ENCODE measurements around the gene TRPC6.
"Not testable (repeated sequence)": the region's sequence is repeated elsewhere in the genome, so short reads cannot be mapped to it uniquely, and the experiment has no call there.

TRPC6 gene

GRCh38 chr11:101464388-101464787 lies 119.4 kb downstream of the TRPC6 start:
- not testable (repeated sequence) for H3K4me3 ChIP-seq (ENCODE audit: low read depth, low read length); DNase-seq (ENCODE audit: low read depth)

- no peak overlapping the region for H3K4me3 ChIP-seq (ENCODE audit: low read depth, low read length)
- no peak for DNase-seq (ENCODE audit: low read depth)
Measured at GRCh38 chr11:101459020-101459419, 124.8 kb downstream of the TRPC6 start.

GRCh38 chr11:101458161-101458560 lies 125.6 kb downstream of the TRPC6 start:
- no peak overlapping the region for H3K4me3 ChIP-seq (ENCODE audit: low read depth, low read length)
- DNase-seq (ENCODE audit: low read depth) = no peak

- no peak for DNase-seq (ENCODE audit: low read depth)
- no peak overlapping the region for H3K4me3 ChIP-seq (ENCODE audit: low read depth, low read length)
Measured at GRCh38 chr11:101456812-101457211, 127.0 kb downstream of the TRPC6 start.

- no peak for DNase-seq (ENCODE audit: low read depth)
- no peak overlapping the region for H3K4me3 ChIP-seq (ENCODE audit: low read depth, low read length)
Measured at GRCh38 chr11:101453682-101454081, 130.1 kb downstream of the TRPC6 start.

- DNase-seq (ENCODE audit: low read depth) = no peak
- H3K4me3 ChIP-seq (ENCODE audit: low read depth, low read length) = no peak overlapping the region
Measured at GRCh38 chr11:101448881-101449442, 134.8 kb downstream of the TRPC6 start.

GRCh38 chr11:101446726-101447125 lies 137.1 kb downstream of the TRPC6 start:
- no peak overlapping the region for H3K4me3 ChIP-seq (ENCODE audit: low read depth, low read length)
- DNase-seq (ENCODE audit: low read depth) = no peak

GRCh38 chr11:101446238-101446637 lies 137.6 kb downstream of the TRPC6 start:
- H3K4me3 ChIP-seq (ENCODE audit: low read depth, low read length) = no peak overlapping the region
- no peak for DNase-seq (ENCODE audit: low read depth)

GRCh38 chr11:101445761-101446160 lies 138.0 kb downstream of the TRPC6 start:
- no peak overlapping the region for H3K4me3 ChIP-seq (ENCODE audit: low read depth, low read length)
- no peak for DNase-seq (ENCODE audit: low read depth)

- H3K4me3 ChIP-seq (ENCODE audit: low read depth, low read length) = no peak overlapping the region
- no peak for DNase-seq (ENCODE audit: low read depth)
Measured at GRCh38 chr11:101444851-101445250, 139.0 kb downstream of the TRPC6 start.

- H3K4me3 ChIP-seq (ENCODE audit: low read depth, low read length) = no peak overlapping the region
- no peak for DNase-seq (ENCODE audit: low read depth)
Measured at GRCh38 chr11:101444164-101444563, 139.6 kb downstream of the TRPC6 start.

- DNase-seq (ENCODE audit: low read depth) = no peak
- H3K4me3 ChIP-seq (ENCODE audit: low read depth, low read length) = no peak overlapping the region
Measured at GRCh38 chr11:101442936-101443521, 140.8 kb downstream of the TRPC6 start.

GRCh38 chr11:101442171-101442570 lies 141.6 kb downstream of the TRPC6 start:
- DNase-seq (ENCODE audit: low read depth) = peak; percentile 35
- H3K4me3 ChIP-seq (ENCODE audit: low read depth, low read length) = no peak overlapping the region

- no peak for DNase-seq (ENCODE audit: low read depth)
- no peak overlapping the region for H3K4me3 ChIP-seq (ENCODE audit: low read depth, low read length)
Measured at GRCh38 chr11:101441747-101442146, 142.1 kb downstream of the TRPC6 start.

GRCh38 chr11:101439488-101439887 lies 144.3 kb downstream of the TRPC6 start:
- H3K4me3 ChIP-seq (ENCODE audit: low read depth, low read length) = no peak overlapping the region
- DNase-seq (ENCODE audit: low read depth) = no peak

- DNase-seq (ENCODE audit: low read depth); H3K4me3 ChIP-seq (ENCODE audit: low read depth, low read length): not testable (repeated sequence)
Measured at GRCh38 chr11:101438708-101439107, 145.1 kb downstream of the TRPC6 start.

- DNase-seq (ENCODE audit: low read depth) = no peak
- H3K4me3 ChIP-seq (ENCODE audit: low read depth, low read length) = no peak overlapping the region
Measured at GRCh38 chr11:101438126-101438525, 145.7 kb downstream of the TRPC6 start.

GRCh38 chr11:101436511-101437142 lies 147.2 kb downstream of the TRPC6 start:
- DNase-seq (ENCODE audit: low read depth) = no peak
- H3K4me3 ChIP-seq (ENCODE audit: low read depth, low read length) = no peak overlapping the region

GRCh38 chr11:101435408-101435973 lies 148.3 kb downstream of the TRPC6 start:
- H3K4me3 ChIP-seq (ENCODE audit: low read depth, low read length) = no peak overlapping the region
- DNase-seq (ENCODE audit: low read depth) = no peak

- no peak for DNase-seq (ENCODE audit: low read depth)
- H3K4me3 ChIP-seq (ENCODE audit: low read depth, low read length) = no peak overlapping the region
Measured at GRCh38 chr11:101434026-101434643, 149.7 kb downstream of the TRPC6 start.
